NOMO-1 treated with dmso at 0.1 percent for 144 hours (cell line): Measurements from ENCODE around the gene MASP2.
"Not testable (repeated sequence)": the region's sequence is repeated elsewhere in the genome, so short reads cannot be mapped to it uniquely, and the experiment has no call there.

Experiments
- DNase-seq: peaks from one replicate; lab custom pipeline; 2025; ENCODE audit not compliant: unreplicated experiment; lab: John Stamatoyannopoulos, UW

Gene MASP2

DNA sequence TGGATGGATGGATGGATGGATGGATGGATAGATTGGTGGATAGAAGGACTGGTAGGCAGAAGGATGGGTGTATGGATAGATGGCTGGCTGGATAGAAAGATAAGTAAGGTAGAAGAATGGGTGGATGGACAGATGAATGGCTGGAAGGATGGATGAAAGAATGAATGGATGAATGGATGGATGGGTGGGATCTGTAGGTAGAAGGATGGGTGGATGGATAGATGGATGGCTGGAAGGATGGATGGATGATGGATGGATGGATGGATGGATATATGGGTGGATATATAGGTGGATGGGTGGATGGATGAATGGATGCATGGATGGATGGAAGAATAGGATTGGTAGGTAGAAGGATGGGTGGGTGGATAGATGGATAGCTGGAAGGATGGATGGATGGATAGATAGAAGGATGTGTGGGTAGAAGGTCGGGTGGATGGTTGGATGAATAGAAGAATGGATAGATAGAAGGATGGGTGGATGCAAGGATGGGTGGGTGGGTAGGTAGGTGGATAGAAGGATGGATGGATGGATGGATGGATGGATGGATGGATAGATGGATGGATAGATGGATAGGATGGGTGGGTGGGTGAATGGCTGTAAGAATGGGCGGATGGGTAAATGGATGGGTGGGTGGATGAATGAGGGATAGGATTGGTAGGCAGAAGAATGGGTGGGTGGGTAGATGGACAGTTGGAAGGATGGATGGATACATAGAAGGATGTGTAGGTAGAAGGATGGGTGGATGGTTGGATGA lies 7.5 kb downstream of the MASP2 start:
- no peak for DNase-seq

DNA sequence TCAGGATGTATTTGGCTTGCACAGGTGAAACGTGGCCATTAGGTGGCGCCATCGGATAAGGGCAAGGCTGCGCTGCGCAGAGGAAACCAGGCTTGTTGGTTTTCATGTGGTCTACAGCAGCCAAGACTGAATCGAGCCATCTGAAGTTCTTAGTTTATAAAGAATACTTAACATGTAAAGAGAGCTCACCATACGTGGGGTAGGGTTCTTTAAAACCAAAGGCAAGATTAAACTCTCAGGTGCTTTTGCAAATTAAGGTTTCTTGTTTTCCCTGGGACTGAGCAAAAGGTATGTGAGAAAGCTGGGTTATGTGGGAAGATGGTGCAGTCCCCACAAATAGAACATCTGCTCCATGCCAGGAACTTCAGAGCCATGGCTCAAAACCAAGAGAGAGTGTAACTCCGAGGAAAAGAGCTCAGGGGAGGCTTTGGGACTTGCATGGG lies 9.3 kb downstream of the MASP2 start:
- DNase-seq: peak; percentile 70

DNA sequence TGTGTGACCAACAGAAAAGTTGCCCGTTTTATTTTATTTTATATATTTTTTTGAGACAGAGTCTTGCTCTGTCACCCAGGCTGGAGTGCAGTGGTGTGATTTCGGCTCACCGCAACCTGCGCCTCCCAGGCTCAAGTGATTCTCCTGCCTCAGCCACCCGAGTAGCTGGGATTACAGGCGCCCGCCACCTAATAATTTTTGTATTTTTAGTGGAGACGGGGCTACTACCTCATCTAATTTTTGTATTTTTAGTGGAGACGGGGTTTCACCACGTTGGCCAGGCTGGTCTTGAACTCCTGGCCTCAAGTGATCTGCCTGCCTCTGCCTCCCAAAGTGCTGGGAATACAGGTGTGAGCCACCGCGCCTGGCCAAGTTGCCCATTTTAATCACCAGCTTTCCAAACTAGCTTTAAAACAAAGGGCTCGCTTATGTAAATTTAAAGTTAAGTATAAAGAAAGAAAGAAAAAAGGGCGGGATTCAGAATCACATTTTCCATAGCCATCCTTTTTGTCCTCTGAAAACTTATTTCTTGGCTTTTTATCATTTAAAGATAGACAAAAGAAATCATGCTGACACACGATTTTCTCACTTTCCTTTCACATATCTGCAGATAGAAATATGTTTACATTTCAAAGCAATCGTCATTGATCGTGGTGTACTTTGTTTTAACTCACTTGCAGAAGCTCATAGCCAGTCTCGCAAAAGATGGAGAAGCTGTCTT lies 9.9 kb downstream of the MASP2 start:
- DNase-seq: not testable (repeated sequence)

DNA sequence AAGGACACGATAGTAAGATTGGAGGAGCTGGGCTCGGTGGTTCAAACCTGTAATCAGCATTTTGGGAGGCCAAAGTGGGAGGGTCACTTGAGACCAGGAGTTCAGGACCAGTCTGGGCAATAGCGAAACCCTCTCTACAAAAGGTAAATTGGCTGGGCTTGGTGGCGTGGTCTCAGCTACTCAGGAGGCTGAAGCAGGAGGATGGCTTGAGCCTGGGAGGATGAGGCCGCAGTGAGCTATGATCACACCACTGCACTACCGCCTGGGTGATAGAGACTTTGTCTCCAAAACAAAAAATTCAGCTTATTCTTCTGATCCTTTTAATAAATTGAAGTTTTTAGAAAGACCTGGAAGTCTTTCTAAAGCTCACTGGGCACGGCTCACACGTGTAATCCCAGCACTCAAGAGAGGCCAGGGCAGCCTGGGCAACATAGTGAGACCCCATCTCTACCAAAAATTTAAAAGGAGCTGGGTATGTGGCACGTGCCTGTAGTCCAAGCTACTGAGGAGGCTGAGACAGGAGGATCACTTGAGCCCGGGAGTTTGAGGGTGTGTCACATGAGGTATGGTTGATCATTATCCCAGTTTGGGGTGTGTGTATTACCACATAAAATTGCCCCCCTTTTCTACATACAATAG lies 15.3 kb downstream of the MASP2 start:
- DNase-seq: no peak

DNA sequence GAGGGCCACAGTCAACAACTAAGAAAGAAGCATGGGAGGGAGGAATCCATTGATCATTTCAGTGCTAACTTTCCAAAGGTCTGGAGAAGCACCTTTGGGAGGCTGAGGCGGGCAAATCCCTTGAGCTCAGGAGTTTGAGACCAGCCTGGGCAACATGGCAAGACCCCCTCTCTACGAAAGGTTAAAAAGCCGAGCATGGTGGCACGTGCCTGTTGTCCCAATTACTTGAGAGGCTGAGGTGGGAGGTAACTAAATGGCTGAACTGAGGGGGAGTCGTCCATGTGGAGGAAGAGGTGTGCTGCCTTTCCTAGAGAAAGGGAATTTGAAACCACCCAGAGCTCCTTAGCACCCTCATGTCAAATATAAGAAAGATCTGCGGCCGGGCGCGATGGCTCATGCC lies 16.2 kb downstream of the MASP2 start:
- DNase-seq: no peak

DNA sequence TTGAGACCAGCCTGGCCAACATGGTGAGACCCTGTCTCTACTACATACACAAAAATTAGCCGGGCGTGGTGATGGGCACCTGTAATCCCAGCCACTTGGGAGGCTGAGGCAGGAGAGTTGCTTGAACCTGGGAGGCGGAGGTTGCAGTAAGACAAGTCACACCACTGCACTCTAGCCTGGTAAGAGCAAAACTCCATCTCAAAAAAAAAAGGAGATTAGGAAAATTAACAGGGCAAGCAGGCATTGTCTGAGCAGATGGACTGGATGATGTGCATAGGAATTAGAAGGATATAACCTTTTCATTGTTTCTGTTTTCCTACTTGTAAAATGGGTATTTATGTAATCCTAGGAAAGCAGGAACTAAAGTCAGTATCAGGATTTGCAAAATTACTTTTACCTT lies 19.0 kb downstream of the MASP2 start:
- no peak for DNase-seq

DNA sequence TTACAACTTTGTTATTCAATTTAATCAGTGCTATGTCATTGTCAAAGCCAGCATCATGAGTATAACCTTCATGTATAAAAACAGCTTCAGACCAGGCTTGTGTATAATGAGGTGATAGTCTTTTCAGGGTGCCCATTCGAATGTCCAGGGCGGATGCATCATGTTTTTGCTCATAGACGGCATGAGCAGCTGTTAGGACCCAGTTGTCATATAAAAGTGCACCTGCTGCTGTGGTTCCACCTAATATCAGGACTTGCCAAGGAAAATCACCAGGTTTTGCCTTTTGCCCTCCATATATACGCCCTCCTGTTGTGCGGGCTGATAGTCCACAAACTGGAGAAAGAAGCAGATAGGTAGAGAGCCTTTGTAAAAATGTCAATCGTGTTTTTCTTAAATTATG lies 19.7 kb downstream of the MASP2 start:
- no peak for DNase-seq

DNA sequence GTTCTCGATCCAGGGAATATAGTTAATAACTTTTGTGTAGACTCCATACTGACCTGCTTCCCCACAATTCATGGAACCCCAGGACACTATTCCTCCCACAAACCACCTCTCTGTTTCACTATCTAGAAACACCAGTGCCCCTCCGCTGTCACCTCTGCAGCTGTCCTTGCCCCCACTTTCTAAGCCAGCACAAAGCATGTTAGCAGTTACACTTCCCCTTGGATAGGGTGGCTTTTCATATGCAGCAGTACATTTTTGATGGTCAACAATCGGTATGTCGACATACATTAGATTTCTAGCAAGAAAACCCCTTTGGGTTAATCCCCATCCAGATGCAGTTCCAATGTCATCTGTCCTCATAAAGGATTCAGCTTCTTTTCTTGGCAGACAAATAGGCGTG lies 20.1 kb downstream of the MASP2 start:
- no peak for DNase-seq

DNA sequence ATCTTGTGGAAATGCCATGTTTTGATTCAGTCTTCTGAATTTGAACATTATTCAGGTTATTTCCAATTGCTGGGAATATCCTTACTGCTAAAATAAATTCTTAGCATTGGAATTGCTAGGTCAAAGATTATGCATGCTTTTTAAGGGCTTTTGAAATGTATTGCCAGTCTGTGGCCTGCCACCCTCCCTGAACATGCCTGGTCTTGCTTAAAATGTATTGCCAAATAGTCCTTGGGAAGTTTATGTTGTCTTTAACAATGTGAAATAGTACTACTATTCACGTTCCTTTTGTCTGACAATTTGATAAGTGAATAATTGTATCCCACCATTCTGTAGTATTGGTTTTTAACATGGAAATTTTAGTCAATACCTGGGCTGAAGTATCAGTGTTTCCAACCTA lies 21.0 kb downstream of the MASP2 start:
- DNase-seq: no peak

DNA sequence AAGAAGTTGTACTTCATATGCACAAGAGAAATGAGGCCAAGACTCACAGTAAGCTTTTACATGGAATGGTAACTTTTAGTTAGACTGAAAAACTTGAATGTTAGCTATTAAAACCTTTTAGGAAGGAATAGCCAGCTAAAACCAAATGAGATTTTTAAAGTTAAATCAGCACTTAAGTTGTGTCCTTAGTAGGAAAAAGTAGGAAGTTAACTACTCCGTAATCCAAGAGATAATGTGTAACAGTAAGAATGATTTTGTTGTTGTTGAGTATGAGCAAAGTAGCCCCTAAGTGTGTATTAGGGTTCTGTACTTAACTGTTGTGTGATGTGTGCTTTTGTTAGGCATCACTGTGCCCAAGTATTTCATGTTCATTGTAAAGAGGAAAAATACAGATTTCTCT lies 21.4 kb downstream of the MASP2 start:
- DNase-seq: no peak

DNA sequence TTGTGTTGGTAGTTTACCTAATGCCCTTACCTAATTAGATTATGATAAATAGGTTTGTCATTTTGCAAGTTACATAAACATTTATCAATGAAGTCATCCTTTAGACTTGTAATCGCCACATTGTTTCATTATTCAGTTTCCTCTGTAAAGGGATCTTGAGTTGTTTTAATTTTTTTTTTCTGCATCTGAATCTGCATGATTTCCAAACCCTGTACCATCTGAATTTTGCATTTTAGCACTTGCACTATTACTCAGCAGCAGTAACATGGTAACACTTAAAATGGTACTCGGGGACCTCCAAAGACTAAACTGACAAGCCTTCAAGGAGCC lies 22.2 kb downstream of the MASP2 start:
- DNase-seq: no peak

DNA sequence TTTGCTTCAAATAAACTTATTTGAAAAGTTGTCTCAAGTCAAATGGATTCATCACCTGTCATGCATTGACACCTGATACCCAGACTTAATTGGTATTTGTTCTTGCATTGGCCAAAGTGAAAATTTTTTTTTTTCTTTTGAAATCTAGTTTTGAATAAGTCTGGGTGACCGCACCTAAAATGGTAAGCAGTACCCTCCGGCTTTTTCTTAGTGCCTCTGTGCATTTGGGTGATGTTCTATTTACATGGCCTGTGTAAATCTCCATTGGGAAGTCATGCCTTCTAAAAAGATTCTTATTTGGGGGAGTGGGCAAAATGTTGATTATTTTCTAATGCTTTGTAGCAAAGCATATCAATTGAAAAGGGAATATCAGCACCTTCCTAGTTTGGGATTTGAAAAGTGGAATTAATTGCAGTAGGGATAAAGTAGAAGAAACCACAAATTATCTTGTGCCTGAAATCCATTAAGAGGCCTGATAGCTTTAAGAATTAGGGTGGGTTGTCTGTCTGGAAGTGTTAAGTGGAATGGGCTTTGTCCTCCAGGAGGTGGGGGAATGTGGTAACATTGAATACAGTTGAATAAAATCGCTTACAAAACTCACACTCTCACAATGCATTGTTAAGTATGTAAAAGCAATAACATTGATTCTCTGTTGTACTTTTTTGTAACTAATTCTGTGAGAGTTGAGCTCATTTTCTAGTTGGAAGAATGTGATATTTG lies 22.7 kb downstream of the MASP2 start:
- DNase-seq: no peak

DNA sequence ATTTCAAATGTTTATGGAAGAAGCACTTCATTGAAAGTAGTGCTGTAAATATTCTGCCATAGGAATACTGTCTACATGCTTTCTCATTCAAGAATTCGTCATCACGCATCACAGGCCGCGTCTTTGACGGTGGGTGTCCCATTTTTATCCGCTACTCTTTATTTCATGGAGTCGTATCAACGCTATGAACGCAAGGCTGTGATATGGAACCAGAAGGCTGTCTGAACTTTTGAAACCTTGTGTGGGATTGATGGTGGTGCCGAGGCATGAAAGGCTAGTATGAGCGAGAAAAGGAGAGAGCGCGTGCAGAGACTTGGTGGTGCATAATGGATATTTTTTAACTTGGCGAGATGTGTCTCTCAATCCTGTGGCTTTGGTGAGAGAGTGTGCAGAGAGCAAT lies 23.8 kb downstream of the MASP2 start:
- DNase-seq: no peak

DNA sequence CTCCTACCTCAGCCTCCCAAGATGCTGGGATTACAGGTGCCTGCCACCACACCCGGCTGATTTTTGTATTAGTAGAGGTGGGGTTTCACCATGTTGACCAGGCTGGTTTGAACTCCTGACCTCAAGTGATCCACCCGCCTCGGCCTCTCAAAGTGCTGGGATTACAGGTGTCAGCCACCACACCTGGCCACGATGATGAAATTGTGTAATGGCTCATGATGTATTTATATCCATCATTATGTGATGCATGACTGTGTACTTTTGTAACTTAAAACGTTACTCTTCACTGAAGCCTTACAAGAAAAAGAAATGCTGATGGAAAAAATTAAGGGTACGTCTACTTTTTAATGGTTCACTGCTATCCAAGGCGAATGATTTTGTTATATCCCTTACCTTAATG lies 27.1 kb downstream of the MASP2 start:
- DNase-seq: no peak

DNA sequence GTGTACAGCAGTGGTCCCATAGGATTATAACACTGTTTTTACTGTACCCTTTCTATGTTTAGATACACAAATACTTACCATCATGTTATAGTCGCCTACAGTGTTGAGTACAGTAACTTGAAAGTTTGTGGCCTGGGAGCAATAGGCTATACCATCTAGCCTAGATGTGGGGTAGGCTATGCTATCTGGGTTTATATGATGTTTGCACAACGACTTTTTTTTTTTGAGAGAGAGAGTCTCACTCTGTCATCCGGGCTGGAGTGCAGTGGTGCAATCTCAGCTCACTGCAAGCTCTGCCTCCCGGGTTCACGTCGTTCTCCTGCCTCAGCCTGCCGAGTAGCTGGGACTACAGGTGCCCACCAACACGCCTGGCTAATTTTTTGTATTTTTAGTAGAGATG lies 27.7 kb downstream of the MASP2 start:
- DNase-seq: not testable (repeated sequence)

DNA sequence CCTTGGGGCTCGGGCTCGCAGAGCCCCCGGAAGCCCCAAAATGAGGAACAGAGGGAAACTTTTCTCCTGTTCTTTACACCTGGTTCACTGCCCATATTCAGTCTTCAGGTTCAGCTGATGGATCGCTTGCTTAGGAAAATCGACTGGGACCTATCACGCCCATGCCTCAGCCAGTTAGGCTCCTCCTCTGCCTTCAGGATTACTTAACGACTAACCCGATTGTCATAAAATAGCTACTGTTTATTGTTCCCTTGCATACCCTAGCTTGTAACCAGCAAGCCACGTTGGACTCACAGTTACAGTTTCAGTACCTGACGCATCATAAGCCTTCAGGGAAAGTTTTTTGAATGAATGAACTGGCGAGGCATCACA lies 33.9 kb downstream of the MASP2 start:
- no peak for DNase-seq

DNA sequence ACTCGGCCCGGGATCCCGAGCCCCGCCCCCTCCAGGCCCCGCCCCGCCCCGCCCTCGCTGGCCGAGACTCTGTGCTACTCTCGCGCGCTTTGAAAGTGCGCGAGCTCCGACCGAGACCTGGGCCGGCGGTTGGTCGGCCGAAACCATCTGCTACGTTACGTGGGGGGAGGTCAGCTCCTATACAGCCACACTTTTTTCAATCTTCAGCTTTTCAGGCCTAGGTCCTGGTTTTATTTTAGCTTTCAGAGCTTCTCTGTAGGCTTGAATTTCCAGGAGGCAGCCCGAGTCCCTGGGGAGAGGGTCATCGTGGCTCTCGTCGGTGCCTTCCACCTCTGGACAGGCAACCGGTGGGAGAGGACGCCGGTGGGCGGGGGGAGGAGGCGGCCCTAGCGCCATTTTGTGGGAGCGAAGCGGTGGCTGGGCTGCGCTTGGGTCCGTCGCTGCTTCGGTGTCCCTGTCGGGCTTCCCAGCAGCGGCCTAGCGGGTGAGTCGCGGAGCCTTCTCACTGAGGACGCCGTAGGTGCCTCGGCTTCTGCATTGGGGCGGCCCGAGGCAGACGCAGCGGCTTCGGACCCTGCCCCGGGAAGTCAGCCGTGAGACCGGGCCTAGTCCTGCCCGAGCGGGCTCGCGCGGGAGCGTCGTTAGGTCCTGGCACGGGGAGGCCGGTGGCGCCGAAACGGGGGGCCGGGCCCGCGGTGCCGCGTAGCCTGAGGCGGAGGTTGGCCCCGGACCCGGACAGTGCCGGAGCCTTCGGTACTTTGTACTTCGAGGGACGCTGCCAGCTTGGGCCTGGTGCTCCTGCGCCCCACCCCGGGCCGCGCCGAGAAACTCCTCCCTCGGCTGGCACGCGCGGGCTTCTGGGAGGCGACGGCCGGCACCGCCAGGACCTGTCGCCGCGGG lies 34.5 kb downstream of the MASP2 start, which contains the start of gene TARDBP:
Gene TARDBP (plus strand): TSS at position 395 of the 900 bp plus-strand sequence. CDS start 1,074 bp downstream, outside the sequence.
- DNase-seq: peak; percentile 80

DNA sequence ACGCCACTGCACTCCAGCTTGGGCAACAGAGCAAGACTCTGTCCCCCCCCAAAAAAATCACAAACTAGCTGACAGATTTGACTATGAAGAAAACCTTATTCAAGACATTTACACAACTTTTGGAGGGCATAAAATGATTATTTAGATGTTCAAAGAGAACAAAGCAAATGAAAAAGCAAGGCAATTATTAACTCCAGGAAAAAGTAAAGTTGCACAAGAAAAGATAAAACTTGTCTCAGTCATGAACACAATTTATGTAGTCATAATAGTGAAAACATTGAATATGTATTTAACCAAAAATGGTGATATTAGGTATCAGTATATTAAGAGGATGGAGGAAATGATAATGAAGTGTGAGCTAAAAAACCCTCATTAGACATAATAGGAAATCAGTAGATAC lies 46.5 kb downstream of the MASP2 start:
- DNase-seq: no peak

DNA sequence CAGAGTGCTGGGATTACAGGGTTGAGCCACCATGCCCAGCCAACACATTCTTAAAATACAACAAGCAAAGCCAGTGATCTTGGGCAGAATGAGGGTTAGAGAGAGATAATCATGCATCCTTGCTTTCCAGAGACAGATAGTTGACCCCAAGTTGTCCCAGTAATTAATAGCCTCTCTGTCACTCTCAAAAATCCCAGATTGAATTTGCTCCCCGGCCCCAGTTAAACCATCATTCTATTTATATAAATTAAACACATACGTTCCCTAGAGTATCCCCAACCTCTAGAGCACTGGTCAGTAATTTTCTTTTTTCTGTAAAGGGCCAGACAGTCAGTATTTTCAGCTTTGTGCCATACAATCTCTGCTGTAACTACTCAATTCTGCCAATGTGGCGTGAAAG lies 50.9 kb downstream of the MASP2 start:
- no peak for DNase-seq

DNA sequence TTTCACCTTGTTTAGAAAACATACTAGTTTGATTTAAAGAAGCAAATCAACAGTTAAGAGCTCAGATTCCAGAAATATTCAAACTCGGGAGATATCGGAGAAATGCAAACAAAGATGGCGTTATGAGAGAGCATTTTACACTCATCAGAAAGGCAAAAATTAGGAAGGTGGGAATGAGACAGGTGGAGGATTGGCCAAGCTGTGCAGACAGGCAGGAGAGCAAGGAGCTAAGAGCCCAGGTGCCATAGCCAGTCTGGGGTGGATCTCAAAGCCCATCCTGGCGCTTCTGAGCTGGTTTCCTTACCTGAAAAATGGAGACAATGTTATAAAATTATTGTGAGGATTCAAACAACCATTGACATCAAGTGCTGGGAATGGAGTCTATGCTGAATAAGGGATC lies 54.2 kb downstream of the MASP2 start:
- no peak for DNase-seq

DNA sequence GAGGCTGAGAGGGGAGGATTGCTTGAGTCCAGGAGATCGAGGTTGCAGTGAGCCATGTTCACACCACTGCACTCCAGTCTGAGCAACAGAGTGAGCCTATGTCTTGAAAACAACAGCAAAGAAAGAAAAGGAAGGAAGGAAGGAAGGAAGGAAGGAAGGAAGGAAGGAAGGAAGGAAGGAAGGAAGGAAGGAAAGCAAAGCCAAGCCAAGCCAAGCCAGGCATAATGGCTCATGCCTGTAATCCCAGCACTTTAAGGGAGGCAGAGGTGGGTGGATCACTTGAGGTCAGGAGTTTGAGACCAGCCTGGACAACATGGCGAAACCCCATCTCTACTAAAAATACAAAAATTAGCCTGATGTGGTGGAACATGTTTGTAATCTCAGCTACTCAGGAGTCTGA lies 55.0 kb downstream of the MASP2 start:
- not testable (repeated sequence) for DNase-seq
